ENCODE data around the gene RBPJL.

RBPJL gene

DNA sequence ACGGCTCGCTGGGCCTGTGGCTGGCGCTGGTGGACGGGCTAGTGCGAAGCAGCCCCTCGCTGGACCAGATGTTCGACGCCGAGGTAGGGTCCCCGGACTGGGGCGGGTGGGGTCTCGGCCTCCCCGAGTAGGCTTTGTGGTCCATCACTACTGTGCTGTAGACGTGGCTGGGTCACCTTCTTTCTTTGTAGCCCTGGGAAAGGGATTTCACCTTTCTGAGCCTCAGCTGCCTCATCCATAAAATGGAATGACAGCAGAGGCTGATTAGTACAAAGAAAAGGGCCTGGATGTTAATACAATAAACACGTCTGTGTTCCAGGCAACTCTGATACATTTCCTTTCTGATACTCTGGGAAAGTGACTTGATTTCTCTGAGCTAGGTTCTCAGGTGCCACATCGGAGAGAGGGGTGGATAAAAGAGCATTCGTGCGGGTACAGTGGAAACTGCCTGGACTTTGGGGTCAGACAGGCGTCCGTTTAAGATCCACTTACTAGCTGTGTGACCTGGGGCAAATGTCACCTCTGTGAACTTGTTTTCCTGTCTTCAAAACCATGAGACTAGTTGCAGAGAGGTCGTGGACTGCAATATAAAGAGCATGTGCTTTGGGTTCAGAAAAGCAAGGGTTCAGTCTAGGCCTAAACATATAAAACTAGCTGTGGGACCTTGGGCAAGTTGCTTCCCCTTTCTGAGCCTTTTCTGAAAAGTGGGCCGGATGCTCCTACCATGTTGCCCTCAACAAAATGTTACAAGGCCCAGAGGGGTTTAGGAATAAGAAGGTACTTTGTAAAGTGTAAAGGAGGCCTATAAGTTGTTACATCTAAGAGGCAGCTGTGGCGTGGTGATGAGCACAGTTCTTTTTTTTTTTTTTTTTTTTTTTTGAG, 57.2 kb downstream of the RBPJL start:
- no peak for DNase-seq

DNA sequence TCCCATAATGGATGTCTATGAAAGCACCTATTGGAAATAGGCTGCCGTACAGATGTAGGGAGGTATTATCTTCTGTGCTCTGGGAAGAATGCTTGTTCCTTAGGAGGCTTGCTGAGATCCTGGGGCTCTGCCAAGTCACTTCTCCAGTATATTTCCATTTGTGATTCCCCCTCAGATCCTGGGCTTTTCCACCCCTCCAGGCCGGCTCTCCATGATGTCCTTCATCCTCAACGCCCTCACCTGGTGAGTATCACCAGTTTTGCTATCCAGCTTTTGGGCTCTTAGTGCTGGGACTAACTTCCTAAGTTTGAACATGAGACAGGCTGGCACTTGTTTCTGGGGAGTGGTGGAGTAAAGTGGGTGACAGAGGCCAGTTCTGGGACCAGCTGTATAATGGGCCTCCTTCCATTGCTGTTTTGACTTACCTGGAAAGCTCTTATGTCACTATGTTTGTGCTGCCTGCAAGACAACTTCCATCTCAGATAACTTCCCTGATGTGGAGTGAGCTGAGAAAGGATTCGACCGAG, 58.9 kb downstream of the RBPJL start:
- no peak for DNase-seq

DNA sequence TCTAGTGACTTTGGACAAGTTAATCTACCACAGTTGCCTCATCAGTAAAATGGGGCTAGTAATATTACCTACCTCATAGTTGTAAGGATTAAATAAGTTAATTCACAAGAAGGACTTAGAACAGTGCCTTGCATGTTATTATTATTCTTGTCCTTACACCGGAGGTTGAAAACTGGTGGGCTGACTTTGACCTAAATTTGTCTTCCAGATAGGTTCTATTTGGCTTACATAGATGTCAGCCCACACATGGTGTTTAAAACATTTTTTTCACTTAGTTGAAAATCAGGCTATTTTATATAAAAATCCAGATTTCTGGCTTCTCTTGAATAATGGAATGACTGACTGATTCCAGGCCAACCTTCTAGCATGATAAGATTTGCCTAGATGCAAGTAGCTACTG, 59.6 kb downstream of the RBPJL start:
- DNase-seq = no peak

DNA sequence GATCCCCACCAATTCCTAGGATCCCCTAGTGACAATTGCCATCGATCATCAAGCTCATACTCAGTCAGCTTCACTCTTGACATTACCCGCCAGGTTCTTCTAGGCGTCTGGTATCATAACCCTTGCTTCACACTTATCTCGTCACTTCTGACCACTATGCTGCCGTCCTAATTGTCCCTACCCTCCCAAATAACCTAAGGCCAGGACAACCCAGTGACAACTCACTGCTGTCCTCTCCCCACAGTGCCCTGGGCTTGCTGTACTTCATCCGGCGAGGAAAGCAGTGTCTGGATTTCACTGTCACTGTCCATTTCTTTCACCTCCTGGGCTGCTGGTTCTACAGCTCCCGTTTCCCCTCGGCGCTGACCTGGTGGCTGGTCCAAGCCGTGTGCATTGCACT, 60.0 kb downstream of the RBPJL start:
- no peak for DNase-seq

DNA sequence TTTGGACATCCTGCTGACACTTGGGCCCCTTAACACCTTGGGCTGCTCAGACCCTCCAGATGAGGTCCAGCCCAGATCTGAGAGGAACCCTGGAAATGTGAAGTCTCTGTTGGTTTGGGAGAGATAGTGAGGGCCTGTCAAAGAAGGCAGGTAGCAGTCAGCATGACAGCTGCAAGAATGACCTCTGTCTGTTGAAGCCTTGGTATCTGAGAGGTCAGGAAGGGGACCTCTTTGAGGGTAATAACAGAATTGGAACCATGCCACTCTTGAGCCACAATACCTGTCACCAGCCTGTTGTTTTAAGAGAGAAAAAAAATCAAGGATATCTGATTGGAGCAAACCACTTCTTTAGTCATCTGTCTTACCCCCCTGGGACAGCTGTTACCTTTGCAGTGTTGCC, 60.5 kb downstream of the RBPJL start:
- DNase-seq = no peak

Measured in fibroblast of upper back skin (primary cell).